Measurements from ENCODE around the gene ST8SIA4.
"Not testable (repeated sequence)": the region's sequence is repeated elsewhere in the genome, so short reads cannot be mapped to it uniquely, and the experiment has no call there.

The ST8SIA4 gene

DNA sequence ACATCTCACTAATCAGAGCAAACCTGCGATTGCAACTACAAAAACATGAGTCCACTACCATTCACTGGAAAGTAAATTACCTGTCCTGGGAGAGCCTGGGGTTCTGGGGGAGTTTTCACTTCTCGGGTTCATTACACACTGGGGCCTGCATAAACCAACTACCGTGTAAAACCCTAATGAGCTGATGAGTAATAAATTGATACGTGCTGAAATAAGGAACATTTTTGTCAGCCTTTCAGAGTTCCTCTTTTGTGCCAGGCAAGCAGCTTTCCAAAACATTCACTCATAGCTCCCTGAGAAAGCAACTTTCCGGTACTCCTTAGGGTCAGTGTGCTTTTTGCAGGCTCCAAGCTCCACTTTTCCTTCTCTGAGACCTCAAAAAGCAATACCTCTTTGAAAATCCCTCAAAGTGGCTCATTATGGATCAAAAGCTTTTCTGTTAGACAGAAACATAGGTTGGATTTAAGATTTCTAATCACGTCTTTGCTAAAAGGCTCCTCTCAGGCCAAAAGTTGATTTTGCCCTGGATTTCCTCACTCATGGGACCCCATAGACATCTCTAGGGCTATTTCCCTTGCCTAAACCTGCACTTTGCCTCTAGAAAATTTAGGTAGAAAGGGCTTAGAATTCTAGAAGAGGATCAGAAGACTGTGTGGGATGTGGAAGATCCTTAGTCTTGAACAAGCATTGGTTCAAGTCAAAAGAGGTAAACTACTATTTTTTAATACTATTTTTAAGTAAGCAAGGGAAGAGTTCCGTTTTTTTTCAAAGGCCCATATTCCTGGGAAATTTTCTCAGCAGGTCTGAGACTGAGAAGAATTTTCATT is 74.8 kb downstream of the ST8SIA4 start:
- DNase-seq (ENCODE audit: low read depth): no peak

DNA sequence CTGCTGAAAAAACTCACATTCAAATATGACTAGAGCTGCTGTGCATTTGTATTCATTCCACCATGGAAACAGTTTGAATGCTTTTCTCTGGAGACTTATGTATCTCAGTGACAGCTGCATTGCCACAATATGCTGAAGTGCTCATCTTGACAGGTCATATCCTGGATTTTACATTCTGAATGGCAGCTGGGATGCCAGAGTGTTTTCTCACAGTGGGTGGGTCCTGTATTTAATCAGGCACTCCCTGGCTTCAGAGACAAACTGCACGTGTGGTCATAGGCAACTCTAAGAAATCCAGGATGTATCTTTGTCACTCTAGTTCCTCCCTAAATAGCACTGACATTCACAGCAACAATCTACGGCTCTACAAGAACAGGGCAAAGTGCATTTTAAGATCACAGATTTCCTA is 75.6 kb downstream of the ST8SIA4 start:
- DNase-seq (ENCODE audit: low read depth): no peak

DNA sequence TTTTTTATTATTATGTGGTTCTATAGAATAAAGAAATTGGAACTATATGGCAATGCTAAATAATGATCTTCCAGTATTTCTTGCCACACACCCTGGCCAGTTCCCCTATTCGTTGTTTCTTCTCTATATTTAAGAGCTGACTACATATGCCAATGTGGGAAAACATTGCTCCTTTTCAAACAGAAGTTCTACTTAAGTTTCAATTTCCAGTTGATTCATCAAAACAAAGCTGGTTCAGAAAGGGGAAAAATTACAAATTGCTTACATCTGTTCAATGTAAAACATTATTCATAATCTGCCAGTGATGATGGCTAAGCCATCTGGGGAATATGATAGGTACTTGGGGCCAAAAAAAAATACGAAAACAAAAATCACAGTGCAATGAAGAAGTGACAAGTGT is 76.9 kb downstream of the ST8SIA4 start:
- no peak for DNase-seq (ENCODE audit: low read depth)

DNA sequence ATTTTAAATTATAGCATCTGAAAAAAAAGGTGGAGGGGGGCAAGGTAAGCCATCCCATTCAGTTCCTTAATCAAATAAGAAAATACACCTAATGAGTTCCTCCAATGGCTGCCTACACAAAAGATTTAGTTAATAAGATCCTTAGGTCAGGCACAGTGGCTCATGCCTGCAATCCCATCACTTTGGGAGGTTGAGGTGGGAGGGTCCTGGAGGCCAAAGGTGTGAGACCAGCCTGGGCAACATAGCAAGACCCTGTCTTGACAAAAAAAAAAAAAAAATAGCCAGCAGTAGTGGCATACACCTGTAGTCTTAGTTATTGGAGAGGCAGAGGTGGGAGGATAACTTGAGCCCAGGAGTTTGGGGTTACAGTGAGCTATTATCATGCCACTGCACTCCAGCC is 78.4 kb downstream of the ST8SIA4 start:
- no peak for DNase-seq (ENCODE audit: low read depth)

DNA sequence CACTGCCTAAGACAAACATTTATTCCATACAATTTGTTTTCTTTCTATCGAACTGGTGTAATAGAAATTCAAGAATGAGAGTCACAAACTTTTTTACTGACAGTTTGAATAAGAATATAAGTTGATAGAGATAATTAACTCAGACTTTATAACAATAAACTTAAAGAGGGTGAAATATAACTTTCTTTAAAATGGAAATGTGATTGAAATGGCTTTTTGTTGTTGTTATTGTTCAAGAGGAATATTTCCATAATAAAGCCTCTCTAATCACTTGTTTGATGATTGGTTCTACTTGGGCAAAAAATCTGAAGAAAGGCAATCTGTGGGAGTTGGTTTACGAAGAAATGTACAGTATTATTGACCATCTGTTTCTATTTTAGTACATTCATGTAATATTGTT is 79.3 kb downstream of the ST8SIA4 start:
- no peak for DNase-seq (ENCODE audit: low read depth)

DNA sequence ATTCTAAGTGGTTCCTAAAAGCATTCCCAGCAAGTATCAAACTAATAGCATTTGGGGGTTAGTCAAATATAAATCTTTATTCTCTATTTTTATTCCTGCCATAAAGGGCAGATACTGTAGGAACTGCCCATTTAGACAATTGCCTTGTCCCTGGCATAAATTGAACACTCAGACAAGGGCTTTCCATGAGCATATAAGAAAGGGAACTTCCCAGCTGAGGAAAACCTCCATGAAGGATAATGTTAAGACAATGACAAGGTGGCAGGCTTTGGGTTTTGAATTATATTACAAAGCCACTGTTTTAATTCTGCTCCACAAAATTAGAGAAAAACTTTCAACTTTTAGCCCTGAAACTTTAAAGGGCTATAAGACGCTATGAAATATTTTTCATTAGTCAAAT is 81.3 kb downstream of the ST8SIA4 start:
- no peak for DNase-seq (ENCODE audit: low read depth)

DNA sequence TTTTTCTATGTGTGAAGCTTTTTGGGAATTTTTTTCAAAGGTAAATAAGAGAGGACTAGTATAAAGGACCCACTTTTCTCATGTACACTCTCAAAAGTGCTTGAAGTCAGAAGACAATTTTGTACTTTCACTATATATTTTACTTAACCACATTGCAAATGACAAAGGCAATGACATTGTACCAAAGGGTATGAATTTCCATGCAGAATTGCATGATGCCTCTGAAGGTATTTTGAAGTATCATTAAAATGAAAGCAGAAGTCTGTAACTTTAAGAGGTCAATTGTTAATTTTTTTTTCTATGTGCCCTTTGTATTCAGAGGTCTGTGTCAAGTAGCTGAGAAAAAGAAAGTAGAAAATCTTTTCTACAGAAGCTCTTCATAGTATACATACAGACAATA is 84.7 kb downstream of the ST8SIA4 start:
- DNase-seq (ENCODE audit: low read depth): no peak

DNA sequence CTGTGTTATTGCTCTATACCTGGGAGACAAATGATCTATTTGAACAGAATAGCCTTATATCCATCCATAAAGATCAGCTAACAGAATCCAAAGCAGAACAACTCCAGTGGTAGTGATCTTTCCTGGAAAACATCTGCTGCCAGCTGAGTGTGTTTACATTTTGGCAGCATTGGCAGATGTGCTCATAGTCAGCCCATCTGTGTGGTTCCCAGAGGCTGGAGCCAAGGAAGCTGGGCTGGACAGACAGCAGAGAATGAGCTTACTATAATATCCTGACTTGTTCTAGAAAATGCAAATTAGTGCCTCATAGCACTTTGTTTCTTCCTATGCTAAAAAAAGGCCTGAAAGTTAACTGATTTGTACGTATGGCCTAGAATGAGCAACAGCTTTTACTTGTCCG is 99.7 kb downstream of the ST8SIA4 start:
- DNase-seq (ENCODE audit: low read depth): no peak

DNA sequence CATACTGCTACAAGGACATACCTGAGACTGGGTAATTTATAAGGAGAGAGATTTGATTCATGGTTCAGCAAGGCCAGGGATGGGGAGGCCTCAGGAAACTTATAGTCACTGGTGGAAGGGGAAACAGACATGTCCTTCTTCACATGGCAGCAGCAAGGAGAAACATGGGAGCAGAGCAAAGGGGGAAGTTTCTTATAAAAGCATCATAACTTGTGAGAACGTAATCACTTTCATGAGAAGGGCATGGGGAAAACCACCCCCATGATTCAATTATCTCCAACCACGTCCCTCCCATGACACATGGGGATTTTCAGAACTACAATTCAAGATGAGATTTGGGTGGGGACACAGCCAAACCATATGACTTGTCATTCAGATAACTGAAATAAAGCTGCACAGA is 100.9 kb downstream of the ST8SIA4 start:
- no peak for DNase-seq (ENCODE audit: low read depth)

DNA sequence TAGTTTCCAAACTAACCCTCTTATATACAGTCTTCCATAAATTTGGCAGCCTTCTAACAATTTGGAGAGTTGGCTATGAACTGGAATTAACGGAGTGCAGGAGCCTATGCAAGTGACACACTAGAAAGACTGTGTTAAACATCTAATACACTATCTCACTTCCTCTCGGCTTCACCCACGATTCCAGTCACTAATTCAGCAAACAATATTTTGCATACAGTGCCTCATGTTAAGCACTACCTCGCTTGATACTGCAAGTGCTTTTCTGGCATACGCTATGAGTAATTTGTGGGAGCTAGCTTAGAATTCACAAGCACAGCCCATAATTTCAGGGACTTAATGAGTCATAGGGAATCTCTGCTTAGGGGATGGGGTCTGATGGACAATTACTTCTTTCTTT is 102.5 kb downstream of the ST8SIA4 start:
- no peak for DNase-seq (ENCODE audit: low read depth)

DNA sequence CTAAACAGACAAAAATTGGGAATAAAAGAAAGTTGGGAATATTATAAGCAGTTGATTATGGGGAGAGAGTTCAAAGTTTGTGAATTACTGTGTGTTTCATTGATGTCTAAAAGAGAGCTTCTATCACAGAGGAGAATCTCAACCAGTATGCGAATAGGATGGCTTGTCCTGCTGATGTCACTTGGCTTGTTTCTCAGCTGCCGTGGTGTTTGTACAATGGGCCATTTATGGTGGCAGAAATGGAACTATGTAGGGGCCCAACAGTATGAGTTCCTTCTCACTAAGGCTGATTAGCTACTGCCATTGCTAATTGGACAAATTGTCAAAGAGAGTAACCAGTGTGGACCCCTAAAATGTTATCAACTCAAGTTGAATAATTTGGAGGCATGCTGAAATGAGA is 103.9 kb downstream of the ST8SIA4 start:
- no peak for DNase-seq (ENCODE audit: low read depth)

DNA sequence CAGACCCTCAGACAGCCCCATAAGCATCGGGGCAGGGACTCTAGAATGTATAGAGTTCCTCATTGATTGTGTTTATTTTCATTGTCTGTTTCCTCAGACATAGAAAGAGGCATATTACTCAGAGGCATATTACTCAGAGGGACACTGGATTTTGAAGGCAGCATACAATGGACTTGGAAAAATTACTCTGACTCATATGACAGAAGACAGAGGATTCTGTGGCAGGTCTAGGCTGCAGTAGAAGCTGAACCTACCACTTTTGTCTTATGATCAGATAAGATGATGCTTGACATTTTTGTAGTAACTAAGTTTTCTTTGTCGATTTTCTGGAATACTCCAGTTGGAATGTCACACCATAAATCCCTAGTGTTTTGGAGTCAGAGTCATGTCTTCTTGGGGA is 105.2 kb downstream of the ST8SIA4 start:
- DNase-seq (ENCODE audit: low read depth): no peak

DNA sequence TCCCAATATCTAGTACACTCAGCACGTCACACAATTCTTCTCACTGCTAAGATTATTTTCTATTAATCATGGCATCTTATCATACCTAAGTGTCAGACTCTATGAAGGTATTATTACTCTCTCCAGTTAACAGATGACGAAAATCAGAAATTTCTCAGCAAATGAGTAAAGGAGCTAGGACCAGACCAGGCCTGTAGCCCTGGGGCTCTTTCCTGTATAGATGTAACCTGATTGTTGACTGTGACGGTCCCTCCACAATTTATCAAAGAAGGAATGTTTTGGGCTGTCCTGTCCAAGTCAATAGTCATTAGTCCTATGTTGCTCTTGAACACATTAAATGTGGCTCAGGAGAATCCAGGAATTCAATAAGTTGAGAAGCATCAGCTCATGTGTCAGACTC is 106.2 kb downstream of the ST8SIA4 start:
- no peak for DNase-seq (ENCODE audit: low read depth)

DNA sequence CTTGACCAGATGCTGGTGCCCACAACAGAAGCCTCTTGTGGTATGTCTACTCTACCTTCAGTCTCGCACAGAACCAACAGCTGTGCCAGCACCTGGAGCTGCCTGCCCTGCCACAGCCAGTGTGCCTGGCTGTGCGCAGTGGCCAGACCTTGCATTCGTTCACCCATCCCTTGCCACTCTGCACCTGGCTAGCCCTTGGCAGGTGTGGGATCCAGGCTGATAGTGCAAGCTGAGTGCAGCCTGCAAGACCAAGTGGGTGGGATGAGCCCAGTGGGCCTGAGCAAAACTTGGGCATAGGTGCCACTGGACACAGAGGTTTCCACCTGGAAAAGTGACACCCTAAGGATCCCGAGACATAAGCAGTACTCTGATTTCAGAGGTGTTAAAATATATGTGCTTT is 108.2 kb downstream of the ST8SIA4 start:
- DNase-seq (ENCODE audit: low read depth): no peak

DNA sequence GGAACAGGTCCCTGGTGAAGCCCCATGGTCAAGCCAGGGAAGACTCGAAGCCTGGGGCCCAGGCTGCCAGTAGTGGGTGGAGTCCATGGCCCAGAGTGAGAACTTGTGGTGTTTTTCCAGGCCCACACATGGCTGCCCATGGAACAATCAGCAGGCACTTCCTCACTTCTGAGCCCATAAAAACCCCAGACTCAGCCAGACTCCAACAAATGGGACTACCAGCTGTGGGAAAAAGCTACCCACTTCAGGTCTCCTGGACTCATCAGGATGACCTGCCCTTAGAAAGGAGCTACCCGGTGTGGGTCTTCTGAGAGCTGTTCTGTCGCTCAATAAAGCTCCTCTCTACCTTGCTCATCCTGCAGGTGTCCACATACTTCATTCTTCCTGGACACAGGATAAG is 108.9 kb downstream of the ST8SIA4 start:
- no peak for DNase-seq (ENCODE audit: low read depth)

DNA sequence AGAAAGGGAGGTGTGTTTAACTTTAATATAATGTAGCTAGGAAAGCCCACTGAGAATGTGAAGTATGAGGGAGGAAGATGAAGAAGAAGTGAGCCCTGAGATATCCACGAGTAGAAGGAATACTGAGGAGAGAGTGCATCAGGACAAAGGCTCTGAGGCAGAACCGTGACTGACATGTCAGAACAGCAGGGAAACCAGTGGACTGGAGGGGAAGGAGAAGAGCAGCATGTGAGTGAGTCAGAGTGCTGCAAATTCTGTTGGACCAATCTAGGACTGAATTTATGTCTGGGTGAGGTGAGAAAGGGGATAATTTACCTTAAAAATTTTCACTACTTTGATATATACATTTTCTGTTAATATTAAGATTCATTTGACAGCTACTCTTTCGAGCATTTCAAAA is 110.3 kb downstream of the ST8SIA4 start:
- DNase-seq (ENCODE audit: low read depth): no peak

DNA sequence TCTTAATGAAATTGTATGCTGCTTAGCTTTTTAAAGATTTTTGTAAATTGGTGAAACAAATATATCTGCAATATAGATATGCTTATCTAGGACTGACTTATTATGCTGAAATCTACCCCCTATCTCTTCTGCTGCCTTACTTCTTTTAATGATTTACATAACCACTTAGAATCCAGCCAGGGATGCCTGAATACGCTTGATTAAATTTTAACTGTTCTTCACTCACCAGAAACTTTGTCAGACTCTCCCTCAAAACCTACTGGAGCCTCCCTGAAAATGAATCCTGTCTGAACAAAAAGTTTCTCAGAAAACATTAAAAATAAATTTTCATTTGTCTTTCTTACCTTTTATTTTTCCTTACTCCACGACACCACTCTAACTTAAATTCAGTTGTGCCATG is 111.7 kb downstream of the ST8SIA4 start:
- DNase-seq (ENCODE audit: low read depth): no peak

DNA sequence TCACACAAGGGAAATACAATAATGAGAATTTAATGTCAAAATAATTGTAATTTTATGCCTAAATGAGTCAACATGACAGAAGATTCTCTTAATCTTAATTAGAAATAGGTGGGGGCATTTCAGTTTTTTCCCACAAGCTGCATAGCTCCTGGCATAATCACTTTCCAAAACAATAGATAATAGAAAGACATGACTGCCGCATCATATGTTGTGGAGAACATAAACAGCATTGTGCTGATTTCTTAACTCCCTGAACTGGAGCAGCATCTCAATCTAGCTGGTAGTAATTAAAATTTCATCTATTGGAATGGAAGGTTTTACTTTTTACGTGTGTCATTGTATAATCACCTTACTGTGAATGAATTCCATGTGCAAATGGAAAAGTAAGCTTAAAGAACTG is 112.1 kb downstream of the ST8SIA4 start:
- DNase-seq (ENCODE audit: low read depth): no peak

DNA sequence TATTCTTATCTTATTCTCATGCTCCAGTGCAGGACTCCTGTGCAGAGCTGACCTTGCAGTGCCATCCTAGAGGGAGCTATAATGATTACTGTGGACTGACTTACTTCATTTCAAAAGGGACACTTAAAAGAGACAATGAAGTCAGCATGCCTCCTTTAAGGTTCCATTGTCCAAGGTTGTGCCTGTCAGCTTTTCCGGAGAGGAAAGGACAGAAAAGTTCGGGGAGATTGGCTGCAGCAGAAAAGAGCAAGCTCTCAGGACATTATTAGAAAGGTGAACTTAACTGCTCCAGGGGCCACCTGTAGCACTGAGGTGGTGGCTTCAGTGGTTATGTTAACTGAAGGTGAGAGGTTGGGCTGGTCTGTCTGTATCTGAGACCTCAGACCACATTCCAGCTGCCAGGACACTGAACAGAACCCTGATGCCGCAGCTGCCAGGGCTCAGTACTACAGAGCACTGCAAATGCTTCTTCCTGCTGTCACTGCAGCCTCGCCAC is 112.9 kb downstream of the ST8SIA4 start:
- no peak for DNase-seq (ENCODE audit: low read depth)

DNA sequence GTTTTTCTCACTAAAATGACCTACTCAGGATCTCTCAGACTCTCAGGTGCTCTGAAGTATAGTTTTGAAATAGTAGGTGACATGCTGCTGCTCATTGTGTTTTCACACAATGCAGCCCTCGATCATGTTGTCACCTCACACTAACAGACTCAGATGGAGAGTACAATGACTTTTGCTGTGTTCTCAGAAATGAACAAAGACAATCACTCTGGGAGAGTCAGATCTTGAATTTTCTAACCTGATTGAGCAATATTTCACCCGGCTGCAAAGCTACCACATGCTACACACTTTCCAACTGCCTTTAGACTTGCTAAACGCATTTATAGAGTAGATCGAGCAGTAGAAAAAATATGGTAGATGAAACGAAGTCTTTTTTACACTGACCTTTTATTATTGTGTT is 113.4 kb downstream of the ST8SIA4 start:
- no peak for DNase-seq (ENCODE audit: low read depth)

DNA sequence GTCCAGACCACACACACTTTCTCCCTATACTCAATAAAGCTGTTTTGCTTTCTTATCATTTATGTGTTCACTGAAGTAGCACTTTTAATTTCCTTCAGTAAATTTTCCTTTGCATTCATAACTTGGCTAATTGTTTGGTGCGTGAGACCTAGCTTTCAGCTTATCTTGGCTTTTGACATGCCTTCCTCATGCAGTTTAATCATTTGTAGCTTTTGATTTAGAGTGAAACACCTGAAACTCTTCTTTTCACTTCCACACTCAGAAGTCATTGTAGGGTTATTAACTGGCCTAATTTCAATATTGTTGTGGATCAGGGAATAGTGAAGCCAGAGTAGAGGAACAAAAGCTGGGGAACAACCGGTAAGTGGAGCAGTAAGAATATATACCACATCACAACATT is 114.7 kb downstream of the ST8SIA4 start:
- no peak for DNase-seq (ENCODE audit: low read depth)

DNA sequence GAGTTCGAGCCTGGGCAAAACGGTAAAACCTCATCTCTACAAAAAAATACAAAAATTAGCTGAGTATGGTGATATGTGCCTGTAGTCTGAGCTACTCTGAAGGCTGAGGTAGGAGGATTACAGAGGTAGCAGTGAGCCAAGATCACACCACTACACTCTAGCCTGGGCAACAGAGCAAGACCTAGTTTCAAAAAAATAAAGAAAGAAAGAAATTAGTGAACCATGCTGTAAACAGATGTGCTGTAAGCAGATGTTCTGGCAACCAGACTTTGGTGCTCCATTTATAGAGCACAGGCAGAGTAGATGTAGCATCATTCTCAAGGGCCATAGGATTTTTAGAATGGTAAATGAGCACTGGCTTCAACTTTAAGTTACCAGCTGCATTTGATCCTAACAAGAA is 115.4 kb downstream of the ST8SIA4 start:
- no peak for DNase-seq (ENCODE audit: low read depth)

DNA sequence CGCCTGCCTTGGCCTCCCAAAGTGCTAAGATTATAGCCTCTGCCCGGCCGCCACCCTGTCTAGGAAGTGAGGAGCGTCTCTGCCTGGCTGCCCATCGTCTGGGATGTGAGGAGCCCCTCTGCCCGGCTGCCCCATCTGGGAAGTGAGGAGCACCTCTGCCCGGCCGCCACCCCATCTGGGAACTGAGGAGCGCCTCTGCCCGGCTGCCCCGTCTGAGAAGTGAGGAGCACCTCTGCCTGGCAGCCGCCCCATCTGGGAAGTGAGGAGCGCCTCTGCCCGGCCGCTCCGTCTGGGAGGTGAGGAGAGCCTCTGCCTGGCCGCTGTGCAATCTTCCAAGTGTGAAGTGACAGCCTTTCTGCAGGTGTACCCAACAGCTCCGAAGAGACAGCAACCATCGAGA is 117.5 kb downstream of the ST8SIA4 start:
- DNase-seq (ENCODE audit: low read depth): not testable (repeated sequence)

DNA sequence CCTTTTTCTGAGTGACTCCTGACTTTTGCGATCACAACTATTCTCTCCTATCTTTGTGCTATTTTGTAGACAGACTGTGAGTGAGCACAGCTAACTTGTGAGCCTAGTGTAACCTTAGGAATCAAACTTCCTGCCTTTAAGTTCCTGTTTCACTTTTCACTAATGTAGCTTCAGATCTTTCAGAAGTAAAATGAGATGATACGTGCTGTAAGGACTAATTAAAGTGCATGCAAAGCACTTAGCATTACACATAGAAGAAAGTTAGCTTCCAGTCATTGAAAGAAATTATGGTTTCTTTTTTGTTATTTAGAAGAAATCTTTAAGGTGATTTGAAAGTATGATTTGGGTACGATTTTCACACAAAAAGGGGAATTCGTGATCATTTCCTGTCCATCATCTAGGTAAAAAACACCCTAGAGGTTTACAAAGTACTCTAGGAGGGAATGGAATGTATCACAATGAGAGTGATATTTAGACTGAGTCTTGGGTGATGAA is 122.7 kb downstream of the ST8SIA4 start:
- DNase-seq (ENCODE audit: low read depth): no peak

All from stimulated activated CD4-positive, alpha-beta T cell treated with anti-CD3 and anti-CD28 coated beads, Interleukin-2, amount 100 ng/mL, for 4 hours (primary cell).